Measurements from ENCODE around the gene SAMMSON. TPM values are rescaled to one million over a fixed set of nuclear protein-coding genes. Genes with fewer than 3 reads are reported as not detected.

Gene SAMMSON
- total and polyA plus RNA-seq, 2 of the 4 experiments (the other 2 are of a cell fraction), result not detected

DNA sequence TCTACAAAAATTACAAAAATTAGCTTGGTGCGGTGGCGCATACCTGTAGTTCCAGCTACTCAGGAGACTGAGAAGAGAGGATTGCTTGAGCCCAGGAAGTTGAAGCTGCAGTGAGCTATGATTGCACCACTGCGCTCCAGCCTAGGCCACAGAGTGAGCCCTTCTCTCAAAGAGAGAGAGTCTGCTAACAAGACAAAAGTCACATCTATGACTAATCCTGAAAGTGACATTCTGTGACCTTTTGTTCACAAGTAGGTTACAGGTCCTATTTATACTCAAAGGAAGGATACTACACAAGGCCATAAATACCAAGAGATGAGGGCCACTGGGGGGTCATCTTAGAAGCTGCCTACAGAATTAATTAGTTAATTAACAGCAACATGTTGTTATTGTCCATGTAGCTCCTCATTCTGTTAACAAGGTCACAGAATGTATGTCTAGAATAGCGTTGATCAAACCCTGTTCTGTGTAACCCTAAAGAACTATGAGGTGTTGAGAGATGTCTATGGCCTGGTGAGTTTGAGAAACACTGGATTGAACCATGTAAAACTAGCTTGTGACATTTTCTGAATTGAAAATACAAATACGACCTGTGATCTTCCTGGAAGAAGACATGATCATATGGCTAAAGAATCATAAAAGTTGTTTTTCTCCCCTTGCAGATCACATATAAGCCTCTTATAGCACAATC is 97.0 kb downstream of the SAMMSON start:
- in situ Hi-C loops (cut with MboI; ENCODE audit: low sequenced_read_pairs) (no loop called here), intact Hi-C loops (cut with micrococcal nuclease) (no loop called here), dilution Hi-C loops (cut with HindIII; ENCODE audit: low sequenced_read_pairs, unreplicated experiment) (no loop called here)
- Histone ChIP-seq H3K9me1 (ENCODE audit: insufficient read depth, low read length) (no peaks in the 10 kb centered on the region), H2BK15ac (ENCODE audit: low read depth, low read length) (no peak overlapping the region), H3K4me2 (ENCODE audit: low read depth, low read length) (no peak overlapping the region), H2AFZ (replicated peaks; ENCODE audit: low read length, poor library complexity) (no peak overlapping the region), H4K5ac (ENCODE audit: low read depth, low read length) (no peak overlapping the region), H3K23ac (ENCODE audit: low read depth, low read length) (no peak overlapping the region), H3K4me1 (ENCODE audit: control insufficient read depth, insufficient read depth, low read length) (no peaks in the 10 kb centered on the region), H3K36me3 (ENCODE audit: control insufficient read depth, insufficient read depth, low read length) (no peaks in the 10 kb centered on the region), H3K18ac (ENCODE audit: low read depth, low read length) (no peak overlapping the region), H2AK9ac (replicated peaks; ENCODE audit: low read depth, low read length, poor library complexity) (no peak overlapping the region), H3K27ac (ENCODE audit: insufficient read depth, low read length) (no peak overlapping the region), H2AK5ac (ENCODE audit: low read depth, low read length) (no peak overlapping the region), H2BK120ac (ENCODE audit: low read depth, low read length) (no peak overlapping the region), H3K9me3 (ENCODE audit: control insufficient read depth, insufficient read depth, low read length) (no peaks in the 10 kb centered on the region), H3K27me3 (ENCODE audit: control insufficient read depth, insufficient read depth, low read length) (no peaks in the 10 kb centered on the region; the same call in 1 of the 2 replicates), H4K8ac (ENCODE audit: low read depth in 2 of 2, low read length in 2 of 2) (no peak overlapping the region), H3K9ac (ENCODE audit: low read depth, low read length) (no peak overlapping the region), H2BK20ac (ENCODE audit: low read depth, low read length) (no peak overlapping the region), H2BK5ac (ENCODE audit: low read depth, low read length, poor library complexity, severe bottlenecking) (no peak overlapping the region), H4K91ac (ENCODE audit: insufficient read depth, low read depth, low read length) (no peak overlapping the region), H3K14ac (replicated peaks; ENCODE audit: low read depth, low read length) (no peak overlapping the region), H3K79me1 (ENCODE audit: low read depth in 1 of 2, low read length in 2 of 2) (no peaks in the 10 kb centered on the region), H4K20me1 (ENCODE audit: insufficient read depth, low read length) (no peaks in the 10 kb centered on the region), H3K4ac (ENCODE audit: low read depth, low read length) (no peak overlapping the region), H3K4me3 (ENCODE audit: insufficient read depth, low read depth, low read length) (no peak overlapping the region), H3K56ac (ENCODE audit: extremely low read depth, insufficient read depth, low read length) (no peak overlapping the region)
- no peak for ATAC-seq (ENCODE audit: low read depth)
- POLR2A ChIA-PET (ENCODE audit: unreplicated experiment), result no interaction called here
- CTCF ChIA-PET, result interaction anchor here (0.6 kb wide), 2 partner anchors 10 to 53 kb away, joined by 3 read pairs; no protein-coding TSS in a partner anchor
- TF ChIP-seq RCOR1 (IDR thresholded peaks at IDR 0.05; ENCODE audit: insufficient replicate concordance, low read length) (no peak), BHLHE40 (IDR thresholded peaks at IDR 0.05; ENCODE audit: low read depth, low read length) (no peak), MAFK (IDR thresholded peaks at IDR 0.05; ENCODE audit: low read depth, low read length) (no peak), SMC3 (IDR thresholded peaks at IDR 0.05; ENCODE audit: low read depth, low read length) (no peak), MAZ (IDR thresholded peaks at IDR 0.05; ENCODE audit: borderline replicate concordance, low read depth, low read length) (no peak), RFX5 (IDR thresholded peaks at IDR 0.05; ENCODE audit: low read depth, low read length) (no peak), NFE2L2 (IDR thresholded peaks at IDR 0.05; ENCODE audit: low read depth, low read length) (no peak), FOS (IDR thresholded peaks at IDR 0.05; ENCODE audit: low read depth, low read length) (no peak), RAD21 (IDR thresholded peaks at IDR 0.05; ENCODE audit: low read length) (no peak), CEBPB (IDR thresholded peaks at IDR 0.05; ENCODE audit: low read depth, low read length) (no peak), CHD1 (IDR thresholded peaks at IDR 0.05; ENCODE audit: low read depth, low read length) (no peak)
- TF ChIP-seq, protein P1, sequence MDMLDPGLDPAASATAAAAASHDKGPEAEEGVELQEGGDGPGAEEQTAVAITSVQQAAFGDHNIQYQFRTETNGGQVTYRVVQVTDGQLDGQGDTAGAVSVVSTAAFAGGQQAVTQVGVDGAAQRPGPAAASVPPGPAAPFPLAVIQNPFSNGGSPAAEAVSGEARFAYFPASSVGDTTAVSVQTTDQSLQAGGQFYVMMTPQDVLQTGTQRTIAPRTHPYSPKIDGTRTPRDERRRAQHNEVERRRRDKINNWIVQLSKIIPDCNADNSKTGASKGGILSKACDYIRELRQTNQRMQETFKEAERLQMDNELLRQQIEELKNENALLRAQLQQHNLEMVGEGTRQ (IDR thresholded peaks at IDR 0.05; ENCODE audit: low read depth, low read length), result no peak
- TF ChIP-seq, protein P2, sequence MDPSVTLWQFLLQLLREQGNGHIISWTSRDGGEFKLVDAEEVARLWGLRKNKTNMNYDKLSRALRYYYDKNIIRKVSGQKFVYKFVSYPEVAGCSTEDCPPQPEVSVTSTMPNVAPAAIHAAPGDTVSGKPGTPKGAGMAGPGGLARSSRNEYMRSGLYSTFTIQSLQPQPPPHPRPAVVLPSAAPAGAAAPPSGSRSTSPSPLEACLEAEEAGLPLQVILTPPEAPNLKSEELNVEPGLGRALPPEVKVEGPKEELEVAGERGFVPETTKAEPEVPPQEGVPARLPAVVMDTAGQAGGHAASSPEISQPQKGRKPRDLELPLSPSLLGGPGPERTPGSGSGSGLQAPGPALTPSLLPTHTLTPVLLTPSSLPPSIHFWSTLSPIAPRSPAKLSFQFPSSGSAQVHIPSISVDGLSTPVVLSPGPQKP (IDR thresholded peaks at IDR 0.05; ENCODE audit: borderline replicate concordance, low read depth, low read length), result no peak
- TF ChIP-seq, protein P3, sequence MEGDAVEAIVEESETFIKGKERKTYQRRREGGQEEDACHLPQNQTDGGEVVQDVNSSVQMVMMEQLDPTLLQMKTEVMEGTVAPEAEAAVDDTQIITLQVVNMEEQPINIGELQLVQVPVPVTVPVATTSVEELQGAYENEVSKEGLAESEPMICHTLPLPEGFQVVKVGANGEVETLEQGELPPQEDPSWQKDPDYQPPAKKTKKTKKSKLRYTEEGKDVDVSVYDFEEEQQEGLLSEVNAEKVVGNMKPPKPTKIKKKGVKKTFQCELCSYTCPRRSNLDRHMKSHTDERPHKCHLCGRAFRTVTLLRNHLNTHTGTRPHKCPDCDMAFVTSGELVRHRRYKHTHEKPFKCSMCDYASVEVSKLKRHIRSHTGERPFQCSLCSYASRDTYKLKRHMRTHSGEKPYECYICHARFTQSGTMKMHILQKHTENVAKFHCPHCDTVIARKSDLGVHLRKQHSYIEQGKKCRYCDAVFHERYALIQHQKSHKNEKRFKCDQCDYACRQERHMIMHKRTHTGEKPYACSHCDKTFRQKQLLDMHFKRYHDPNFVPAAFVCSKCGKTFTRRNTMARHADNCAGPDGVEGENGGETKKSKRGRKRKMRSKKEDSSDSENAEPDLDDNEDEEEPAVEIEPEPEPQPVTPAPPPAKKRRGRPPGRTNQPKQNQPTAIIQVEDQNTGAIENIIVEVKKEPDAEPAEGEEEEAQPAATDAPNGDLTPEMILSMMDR (conservative IDR thresholded peaks at IDR 0.05; ENCODE audit: low read depth, low read length), result no peak
- no peak for DNase-seq
- no CpG with 5 or more reads among the region's 5 CpGs for WGBS, 2 experiments (ENCODE audit: extremely low coverage in 2 of 2, insufficient read length in 1 of 2)
- no TSS peak for BruUV-seq (replicated peaks)
